HG03025 (cell line): ENCODE measurements around the gene TTC29.

Experiments used
- ATAC-seq: cut with Tn5 transposase; IDR thresholded peaks from one replicate; pipeline ENCODE4 v1.9.1; 2021; ENCODE audit warnings: mild to moderate bottlenecking, moderate library complexity; ENCODE audit not compliant: unreplicated experiment, low FRiP score

The TTC29 gene

GRCh38 chr4:146945556-146946374 is at the start of gene TTC29:
TTC29 (minus strand) TSS chr4:146945864; CDS start chr4:146939895, 5,969 bp downstream.
- peak; percentile 100 for ATAC-seq

GRCh38 chr4:146981651-146982050 is 36.0 kb upstream of the TTC29 start:
- ATAC-seq = no peak

- no peak for ATAC-seq
Measured at GRCh38 chr4:146978641-146979040, 33.0 kb upstream of the TTC29 start.

GRCh38 chr4:146976145-146976544 is 30.5 kb upstream of the TTC29 start:
- ATAC-seq = no peak

GRCh38 chr4:146975527-146975926 is 29.9 kb upstream of the TTC29 start:
- ATAC-seq = no peak

GRCh38 chr4:146975036-146975435 is 29.4 kb upstream of the TTC29 start:
- ATAC-seq = no peak

- ATAC-seq = no peak
Measured at GRCh38 chr4:146972036-146972435, 26.4 kb upstream of the TTC29 start.

GRCh38 chr4:146969126-146969525 is 23.5 kb upstream of the TTC29 start:
- no peak for ATAC-seq

GRCh38 chr4:146960634-146961033 is 15.0 kb upstream of the TTC29 start:
- no peak for ATAC-seq

- no peak for ATAC-seq
Measured at GRCh38 chr4:146959692-146960091, 14.0 kb upstream of the TTC29 start.

- ATAC-seq = no peak
Measured at GRCh38 chr4:146957237-146957636, 11.6 kb upstream of the TTC29 start.

GRCh38 chr4:146952896-146953295 is 7.2 kb upstream of the TTC29 start:
- ATAC-seq = no peak

- no peak for ATAC-seq
Measured at GRCh38 chr4:146949559-146949958, 3.9 kb upstream of the TTC29 start.

GRCh38 chr4:146943691-146944375 is 1.8 kb downstream of the TTC29 start:
- ATAC-seq = no peak

- no peak for ATAC-seq
Measured at GRCh38 chr4:146932116-146932515, 13.5 kb downstream of the TTC29 start.

GRCh38 chr4:146930673-146931072 is 15.0 kb downstream of the TTC29 start:
- ATAC-seq = no peak

GRCh38 chr4:146927695-146928094 is 18.0 kb downstream of the TTC29 start:
- no peak for ATAC-seq

- ATAC-seq = no peak
Measured at GRCh38 chr4:146916479-146917076, 29.1 kb downstream of the TTC29 start.

- ATAC-seq = no peak
Measured at GRCh38 chr4:146915132-146915531, 30.5 kb downstream of the TTC29 start.

- no peak for ATAC-seq
Measured at GRCh38 chr4:146900295-146900694, 45.4 kb downstream of the TTC29 start.

GRCh38 chr4:146890301-146890700 is 55.4 kb downstream of the TTC29 start:
- ATAC-seq = no peak
